GM12878 (cell line): ENCODE data around the gene S100A9. TPM values are rescaled to one million over a fixed set of nuclear protein-coding genes. Genes with fewer than 3 reads are reported as not detected.
A peak's percentile ranks its signal among the peaks of the same experiment; 100 is the strongest.

Experiments used
- ATAC-seq: fragments of 200-7000 bp; cut with Tn5 transposase; 3 replicates; pipeline ENCODE4 v1.9.1; 2020; ENCODE audit warnings: mild to moderate bottlenecking, moderate library complexity
- BruUV-seq: library from RNA; stranded (reverse); fragments of 400-500 nt; replicated peaks from 2 replicates; lab custom pipeline; 2021; lab: Mats Ljungman, UMichigan
- CTCF ChIA-PET: fragments of 300-600 bp; sonication (Branson Sonifier 250); formaldehyde crosslinking; extraction: SDS; loops from one replicate; lab custom pipeline; 2021; ENCODE audit warnings: inconsistent platforms; lab: Yijun Ruan, JAX
- POLR2A ChIA-PET: fragments of 350-600 bp; formaldehyde crosslinking; extraction: SDS; loops from one replicate; lab custom pipeline; 2021; ENCODE audit warnings: inconsistent platforms; lab: Charles Lee
- RAD21 ChIA-PET: fragments of 300-600 bp; sonication (Branson Sonifier 250); formaldehyde crosslinking; loops from one replicate; lab custom pipeline; 2023; ENCODE audit warnings: antibody characterized with exemption; ENCODE audit not compliant: unreplicated experiment; lab: Charles Lee
- SMC1A ChIA-PET: fragments of 300-600 bp; sonication (Branson Sonifier 250); formaldehyde crosslinking; loops from one replicate; lab custom pipeline; 2023; ENCODE audit not compliant: unreplicated experiment, uncharacterized antibody; lab: Charles Lee
- DNase-seq: peaks from one replicate; pipeline ENCODE4 v3.0.0-alpha.2; 2011; ENCODE audit warnings: low read depth, low spot score
- FAIRE-seq: peaks from 3 replicates; lab custom pipeline; 2011; peaks lifted over from hg19 to GRCh38; lab: Jason Lieb, UNC
- H2AFZ ChIP-seq: 2 replicates; pipeline ENCODE4 v1.6.0; 2011; ENCODE audit warnings: low read depth, low read length, control low read depth; ENCODE audit not compliant: control insufficient read depth
- H3K27ac ChIP-seq: 2 replicates; pipeline ENCODE4 v1.5.1; 2011; ENCODE audit warnings: control low read depth; ENCODE audit not compliant: control insufficient read depth, insufficient read depth
- H3K27me3 ChIP-seq, 2 experiments: replicated peaks in 1 of 2; 2 replicates each; pipeline versions ENCODE4 v1.6.0 to v1.6.1; 2011; ENCODE audit warnings: low read length in 1 of 2; ENCODE audit not compliant: control insufficient read depth in 2 of 2, insufficient read depth in 2 of 2
- H3K36me3 ChIP-seq, 2 experiments: 2 replicates each; pipeline ENCODE4 v1.5.1; 2011; ENCODE audit warnings: low read length in 1 of 2; ENCODE audit not compliant: control insufficient read depth in 2 of 2, insufficient read depth in 2 of 2
- H3K4me1 ChIP-seq: 2 replicates; pipeline ENCODE4 v1.6.1; 2011; ENCODE audit warnings: mild to moderate bottlenecking, low read length, moderate library complexity, mixed read lengths; ENCODE audit not compliant: control insufficient read depth, insufficient read depth
- H3K4me2 ChIP-seq: 2 replicates; pipeline ENCODE4 v1.6.0; 2011; ENCODE audit warnings: control low read depth; ENCODE audit not compliant: control insufficient read depth, insufficient read depth
- H3K4me3 ChIP-seq: fragments of 200-600 bp; sonication (generic); 2 replicates; pipeline ENCODE4 v1.5.1; 2016
- H3K79me2 ChIP-seq: 2 replicates; pipeline ENCODE4 v1.6.0; 2011; ENCODE audit warnings: low read length; ENCODE audit not compliant: control insufficient read depth, insufficient read depth
- H3K9ac ChIP-seq: 2 replicates; pipeline ENCODE4 v1.8.0; 2011; ENCODE audit warnings: low read length, control low read depth, mixed read lengths; ENCODE audit not compliant: control insufficient read depth, insufficient read depth
- H3K9me3 ChIP-seq: replicated peaks from 3 replicates; pipeline ENCODE4 v1.5.1; 2011; ENCODE audit warnings: mild to moderate bottlenecking, low read length; ENCODE audit not compliant: control insufficient read depth, insufficient read depth
- H4K20me1 ChIP-seq: 2 replicates; pipeline ENCODE4 v1.6.0; 2011; ENCODE audit not compliant: control insufficient read depth, insufficient read depth
- ASH2L ChIP-seq: fragments of 300-600, 200-600 bp; sonication (generic); IDR thresholded peaks from 2 replicates; pipeline ENCODE4 v1.6.1; 2017; ENCODE audit warnings: low read depth, mild to moderate bottlenecking, borderline replicate concordance
- ATF3 ChIP-seq: IDR thresholded peaks from 2 replicates; pipeline ENCODE4 v1.6.1; 2011; ENCODE audit warnings: low read depth, mild to moderate bottlenecking, low read length, moderate library complexity, borderline replicate concordance; ENCODE audit errors: extremely low read depth
- BHLHE40 ChIP-seq, 2 experiments: fragments of 450-650 bp in 1 of 2; IDR thresholded peaks; 2 replicates each; pipeline ENCODE4 v1.6.1; 2011 to 2017; ENCODE audit warnings: low read depth in 2 of 2, borderline replicate concordance in 1 of 2, improper control_type of control experiment in 1 of 2, low read length in 1 of 2, mild to moderate bottlenecking in 1 of 2
- GATAD2B ChIP-seq: fragments of 450-650 bp; conservative IDR thresholded peaks from 2 replicates; pipeline ENCODE4 v1.6.1; 2017; ENCODE audit warnings: low read depth, mild to moderate bottlenecking, moderate library complexity
- IKZF1 ChIP-seq: fragments of 450-650 bp; conservative IDR thresholded peaks from 2 replicates; pipeline ENCODE4 v1.6.1; 2017; ENCODE audit warnings: antibody characterized with exemption, mild to moderate bottlenecking
- IKZF2 ChIP-seq, 2 experiments: fragments of 450-650 bp; IDR thresholded peaks; 2 replicates each; pipeline ENCODE4 v1.6.1; 2017; ENCODE audit warnings: mild to moderate bottlenecking in 2 of 2, moderate library complexity in 2 of 2
- RUNX3 ChIP-seq: IDR thresholded peaks from 2 replicates; pipeline ENCODE4 v1.6.1; 2012; ENCODE audit warnings: low read length, inconsistent platforms
- WGBS: methylation state at CpG from one replicate; pipeline ENCODE4 v1.1.6; 2016; ENCODE audit warnings: low lambda C conversion rate; ENCODE audit not compliant: insufficient replicate concordance, insufficient coverage; ENCODE audit errors: missing lambda C conversion rate; 5-methylcytosine and 5-hydroxymethylcytosine counted together
- in situ Hi-C: fragments of 300-500 bp; cut with MboI; formaldehyde crosslinking; loops from 9 replicates; pipeline ENCODE4 v1.14.3; 2018; ENCODE audit warnings: mixed read lengths
- intact Hi-C: fragments of 100-400 bp; cut with micrococcal nuclease; formaldehyde crosslinking; loops from one replicate; pipeline ENCODE4 v1.14.2; 2022; ENCODE audit not compliant: unreplicated experiment
- polyA plus RNA-seq, 11 experiments: library from polyadenylated mRNA; depleted of rRNA in 4 of 11; unstranded in 6 of 11; stranded (reverse) in 5 of 11; fragments of >200 nt; fragmentation: Nextera tagmentation in 4 of 11; fragmentation: Illumina TruSeq in 1 of 11; extraction: Ambion mirVana in 4 of 11; extraction: Trizol in 1 of 11; gene quantifications; 1 replicate in 1 of 11; 2 replicates in 10 of 11; pipeline versions ENCODE4 v1.2.1 to v1.2.3, GENCODE V29; 2011 to 2016; ENCODE audit warnings: inconsistent platforms in 2 of 11, missing spikeins in 2 of 11, low read depth in 1 of 11
- total RNA-seq, 4 experiments: library from RNA; depleted of rRNA in 3 of 4; stranded (reverse); fragments of >200 nt in 3 of 4; fragmentation: Illumina TruSeq in 1 of 4; extraction: Trizol in 1 of 4; gene quantifications; 2 replicates each; pipeline versions ENCODE4 v1.2.1 to v1.2.3, GENCODE V29; 2013 to 2021
- TF ChIP-seq, protein P1 (sequence below): IDR thresholded peaks from 2 replicates; pipeline ENCODE4 v1.6.1; 2011; ENCODE audit warnings: borderline replicate concordance, low read depth, mild to moderate bottlenecking, moderate library complexity, mixed read lengths, low read length; ENCODE audit not compliant: insufficient read depth; ENCODE audit errors: extremely low read length

S100A9 gene
- total and polyA plus RNA-seq, 10 of the 15 experiments (the other 5 are each of a cell fraction or from before 2014, with no cell fraction given) = 0.22 to 1.7 (median 0.49) TPM; not detected in 3

- no peak overlapping the region for H3K4me3 ChIP-seq
- no peaks in the 10 kb centered on the region for H3K36me3 ChIP-seq
- H3K9ac ChIP-seq = no peak overlapping the region
- FAIRE-seq (no peak), ATAC-seq (no peak; the same call in 2 of the 3 replicates), DNase-seq (no peak)
- peaks cover 17% of the 10 kb centered on the region for H3K4me1 ChIP-seq
- no peaks in the 10 kb centered on the region for H3K27me3 ChIP-seq
- ChIA-PET CTCF (no interaction called here), SMC1A (no interaction called here), POLR2A (interaction anchor here (1.0 kb wide), 1 partner anchor 53 kb away, joined by 3 read pairs; no protein-coding TSS in a partner anchor), RAD21 (no interaction called here)
- no peak overlapping the region; the same call in 1 of the 2 replicates for H3K27ac ChIP-seq
- no peaks in the 10 kb centered on the region for H4K20me1 ChIP-seq
- H3K79me2 ChIP-seq = peaks cover 17% of the 10 kb centered on the region
- H3K4me2 ChIP-seq = peak overlapping the region; percentile 26; the same call in 1 of the 2 replicates
- in situ Hi-C loops (no loop called here), intact Hi-C loops (loop anchor here (5.0 kb wide), 1 partner anchor 78 kb away; no protein-coding TSS in a partner anchor)
- no peaks in the 10 kb centered on the region for H3K9me3 ChIP-seq
- WGBS = 46% methylated on average over 6 of the region's 6 CpGs
- no TSS peak for BruUV-seq
- TF ChIP-seq IKZF2 (IDR thresholded peaks at IDR 0.05) (peak; percentile 46 to 47; a peak in 2 of 4 replicates), ATF3 (no peak), BHLHE40 (IDR thresholded peaks at IDR 0.05; ENCODE audit: borderline replicate concordance in 1 of 2, low read depth in 2 of 2, low read length in 1 of 2) (peak; percentile 59 to 62; a peak in 1 of 4 replicates), ASH2L (no peak), GATAD2B (no peak), RUNX3 (peak; percentile 79), IKZF1 (0 out of 2 replicates have a peak, but pooled peaks have one; percentile 41)
- TF ChIP-seq, protein P1, sequence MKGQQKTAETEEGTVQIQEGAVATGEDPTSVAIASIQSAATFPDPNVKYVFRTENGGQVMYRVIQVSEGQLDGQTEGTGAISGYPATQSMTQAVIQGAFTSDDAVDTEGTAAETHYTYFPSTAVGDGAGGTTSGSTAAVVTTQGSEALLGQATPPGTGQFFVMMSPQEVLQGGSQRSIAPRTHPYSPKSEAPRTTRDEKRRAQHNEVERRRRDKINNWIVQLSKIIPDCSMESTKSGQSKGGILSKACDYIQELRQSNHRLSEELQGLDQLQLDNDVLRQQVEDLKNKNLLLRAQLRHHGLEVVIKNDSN = no peak
- no peak overlapping the region for H2AFZ ChIP-seq
Measured at GRCh38 chr1:153339802-153340201, 17.9 kb upstream of the S100A9 start.
